HG03432 (cell line): ENCODE measurements around the gene SLC5A5.
"Not testable (repeated sequence)": the region's sequence is repeated elsewhere in the genome, so short reads cannot be mapped to it uniquely, and the experiment has no call there.

Experiments
- ATAC-seq: cut with Tn5 transposase; IDR thresholded peaks from one replicate; pipeline ENCODE4 v1.9.1; 2021; ENCODE audit warnings: mild to moderate bottlenecking, moderate library complexity; ENCODE audit not compliant: unreplicated experiment

SLC5A5 gene

DNA sequence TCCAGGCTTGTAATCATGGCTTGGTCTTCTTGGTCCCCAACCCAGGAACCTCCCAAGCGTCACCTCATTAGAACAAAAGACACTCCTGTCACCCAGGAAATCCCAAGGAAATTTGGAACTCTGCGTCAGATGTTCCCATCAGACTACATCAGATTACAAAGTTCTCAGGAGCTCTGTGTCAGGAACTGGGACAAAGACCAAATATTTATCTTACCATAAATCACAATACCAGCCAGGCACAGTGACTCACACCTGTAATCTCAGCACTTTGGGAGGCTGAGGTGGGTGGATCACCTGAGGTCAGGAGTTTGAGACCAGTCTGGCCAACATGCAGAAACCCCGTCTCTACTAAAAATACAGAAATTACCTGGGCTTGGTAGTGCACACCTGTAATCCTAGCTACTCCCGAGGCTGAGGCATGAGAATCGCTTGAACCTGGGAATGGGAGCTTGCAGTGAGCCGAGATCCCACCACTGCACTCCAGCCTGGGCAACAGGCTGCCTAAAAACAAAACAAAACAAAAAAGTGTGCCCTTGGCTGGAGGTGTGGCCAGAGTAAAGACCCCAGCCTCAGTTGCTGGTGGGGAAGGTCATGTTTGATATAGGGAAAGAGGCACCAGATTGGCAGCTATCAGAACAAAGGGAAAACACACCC lies 44.3 kb downstream of the SLC5A5 start:
- no peak for ATAC-seq

DNA sequence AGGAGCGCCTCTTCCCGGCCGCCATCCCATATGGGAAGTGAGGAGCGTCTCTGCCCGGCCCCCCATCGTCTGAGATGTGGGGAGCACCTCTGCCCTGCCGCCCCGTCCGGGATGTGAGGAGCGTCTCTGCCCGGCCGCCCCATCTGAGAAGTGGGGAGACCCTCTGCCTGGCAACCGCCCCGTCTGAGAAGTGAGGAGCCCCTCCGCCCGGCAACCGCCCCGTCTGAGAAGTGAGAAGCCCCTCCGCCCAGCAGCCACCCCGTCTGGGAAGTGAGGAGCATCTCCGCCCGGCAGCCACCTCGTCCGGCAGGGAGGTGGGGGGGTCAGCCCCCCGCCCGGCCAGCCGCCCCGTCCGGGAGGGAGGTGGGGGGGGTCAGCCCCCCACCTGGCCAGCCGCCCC lies 46.4 kb downstream of the SLC5A5 start:
- not testable (repeated sequence) for ATAC-seq

GRCh38 chr19:17919122-17919521 lies 47.4 kb downstream of the SLC5A5 start:
- not testable (repeated sequence) for ATAC-seq

GRCh38 chr19:17920527-17920926 lies 48.8 kb downstream of the SLC5A5 start:
- ATAC-seq = no peak

GRCh38 chr19:17922138-17922537 lies 50.4 kb downstream of the SLC5A5 start:
- no peak for ATAC-seq

DNA sequence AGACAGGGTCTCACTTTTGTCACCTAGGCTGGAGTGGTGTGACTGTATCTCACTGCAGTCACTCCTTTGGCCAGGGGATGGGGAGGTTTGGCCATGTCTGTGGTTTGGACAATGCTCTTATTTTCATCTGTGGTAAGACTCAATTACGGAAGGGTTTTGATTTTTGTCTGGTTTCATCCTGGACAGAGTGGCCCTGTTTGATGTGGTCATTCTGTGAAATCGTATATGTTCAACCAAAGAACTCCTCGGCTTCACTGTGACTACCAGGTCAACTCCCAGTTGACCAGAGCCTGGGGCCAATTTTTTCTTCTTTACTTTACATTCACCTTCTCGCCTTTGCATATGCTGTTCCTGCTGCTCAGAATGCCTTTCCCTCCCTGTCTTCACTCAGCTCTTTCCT lies 54.3 kb downstream of the SLC5A5 start:
- no peak for ATAC-seq

- no peak for ATAC-seq
Observed at GRCh38 chr19:17929056-17929455, 57.3 kb downstream of the SLC5A5 start.

DNA sequence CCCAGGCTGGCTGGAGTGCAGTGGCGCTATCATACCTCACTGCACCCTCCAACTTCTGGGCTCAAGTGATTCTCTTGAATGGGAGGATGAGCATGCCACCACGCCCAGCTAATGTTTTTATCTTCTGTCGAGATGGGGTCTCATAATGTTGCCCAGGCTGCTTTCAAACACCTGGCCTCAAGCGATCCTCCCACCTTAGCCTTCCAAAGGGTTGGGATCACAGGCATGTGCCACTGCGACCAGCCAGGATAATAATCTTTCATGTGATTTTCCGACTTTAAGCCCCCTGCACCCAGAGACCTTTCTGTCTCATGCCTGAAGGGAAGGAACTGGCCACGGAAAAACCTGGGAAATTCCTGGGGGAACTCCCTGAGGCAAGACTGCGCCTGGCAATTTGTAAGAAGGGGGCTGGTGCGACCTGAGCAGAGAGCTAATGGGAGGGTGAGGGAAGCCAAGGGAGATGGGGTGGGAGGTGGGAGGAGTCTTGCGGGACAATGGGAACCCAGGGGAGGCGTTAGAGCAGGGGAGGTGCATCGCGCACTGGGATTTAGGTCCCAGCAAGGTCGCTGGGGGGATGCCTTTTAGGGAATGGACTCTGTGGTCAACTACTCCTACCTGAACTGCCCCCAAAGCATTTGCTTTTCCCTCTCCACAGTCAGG lies 59.9 kb downstream of the SLC5A5 start:
- ATAC-seq = no peak

- peak; percentile 82 for ATAC-seq
Observed at GRCh38 chr19:17932485-17933338, 61.0 kb downstream of the SLC5A5 start, which contains the start of gene CCDC124. Gene CCDC124 (plus strand): TSS chr19:17933015. CDS start chr19:17936421, 3,406 bp downstream.

- ATAC-seq = peak; percentile 5
Observed at GRCh38 chr19:17933414-17934129, 61.8 kb downstream of the SLC5A5 start.

DNA sequence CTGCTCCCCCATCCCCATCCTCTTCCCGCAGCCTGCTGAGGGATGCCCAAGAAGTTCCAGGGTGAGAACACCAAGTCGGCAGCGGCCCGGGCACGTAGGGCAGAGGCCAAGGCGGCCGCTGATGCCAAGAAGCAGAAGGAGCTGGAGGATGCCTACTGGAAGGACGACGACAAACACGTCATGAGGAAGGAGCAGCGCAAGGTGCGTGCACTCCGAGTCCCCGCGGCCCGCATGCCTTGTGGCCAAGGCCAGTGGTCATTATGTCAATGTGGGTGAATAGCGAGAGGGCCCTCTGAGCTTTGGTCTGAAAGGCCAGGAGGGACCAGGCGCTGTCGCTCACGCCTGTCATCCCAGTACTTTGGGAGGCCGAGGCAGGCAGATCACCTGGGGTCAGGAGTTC lies 64.6 kb downstream of the SLC5A5 start:
- ATAC-seq = no peak

GRCh38 chr19:17937371-17937900 lies 65.7 kb downstream of the SLC5A5 start:
- no peak for ATAC-seq

DNA sequence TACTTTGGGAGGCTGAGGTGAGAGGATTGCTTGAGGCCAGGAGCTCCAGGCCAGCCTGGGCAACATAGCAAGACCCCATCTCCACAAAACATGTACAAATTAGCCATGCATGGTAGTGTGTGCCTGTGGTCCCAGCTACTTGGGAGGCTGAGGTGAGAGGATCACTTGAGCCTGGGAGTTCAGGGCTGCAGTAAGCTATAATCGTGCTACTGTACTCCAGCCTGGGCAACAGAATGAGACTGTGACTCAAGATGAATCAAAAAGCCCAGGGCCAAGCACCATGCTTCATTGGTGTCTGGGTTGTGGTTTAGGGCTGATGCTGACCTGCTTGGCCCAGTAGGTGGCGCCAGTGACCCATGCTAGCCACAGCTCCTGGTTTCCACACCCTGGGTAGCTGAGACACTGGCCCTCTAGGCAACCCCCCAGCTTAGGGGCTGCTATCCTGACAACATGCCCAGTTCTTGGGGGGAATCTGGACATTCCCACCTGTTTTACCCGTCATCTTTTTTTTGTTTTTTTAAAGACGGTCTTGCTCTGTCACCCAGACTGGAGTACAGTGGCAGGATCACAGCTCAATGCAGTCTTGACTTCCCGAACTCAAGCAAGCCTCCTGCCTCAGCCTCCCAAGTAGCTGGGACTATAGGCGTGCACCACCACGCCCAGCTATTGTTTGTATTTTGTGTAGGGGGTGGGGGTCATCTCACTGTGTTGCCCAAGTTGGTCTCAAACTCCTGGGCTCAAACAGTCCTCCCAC lies 66.5 kb downstream of the SLC5A5 start:
- ATAC-seq = peak; percentile 40

DNA sequence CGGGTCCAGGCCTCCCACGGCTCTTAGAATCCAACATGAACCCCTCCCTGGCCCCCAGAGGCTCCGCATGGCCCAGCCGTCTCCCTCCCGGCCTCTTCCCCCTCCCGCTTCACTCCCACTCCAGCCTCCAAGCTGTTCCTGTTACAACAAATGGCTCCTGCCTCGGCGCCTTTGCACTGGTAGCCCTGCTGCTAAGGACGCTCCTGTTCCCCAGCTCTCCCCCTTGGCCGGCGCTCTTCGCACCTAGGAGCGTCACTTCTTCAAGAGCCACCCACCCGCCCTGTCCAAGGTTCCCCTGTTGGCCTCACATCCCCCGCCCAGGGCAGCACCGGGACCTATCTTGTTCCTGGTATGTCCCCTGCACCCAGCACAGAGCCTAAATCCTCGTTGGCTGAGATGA lies 70.4 kb downstream of the SLC5A5 start:
- no peak for ATAC-seq

GRCh38 chr19:17942582-17943273 lies 71.0 kb downstream of the SLC5A5 start:
- ATAC-seq = no peak

GRCh38 chr19:17943274-17944221 lies 71.8 kb downstream of the SLC5A5 start:
- no peak for ATAC-seq

GRCh38 chr19:17944301-17944700 lies 72.6 kb downstream of the SLC5A5 start:
- ATAC-seq = no peak
